Breast epithelium (tissue), 3 donors: ENCODE results near the gene DLST.

ENCODE experiments used
- POLR2AphosphoS5 ChIP-seq, 3 donors: sonication (generic); formaldehyde crosslinking; IDR thresholded peaks; one replicate each; pipeline ENCODE4 v1.6.1; 2017; ENCODE audit warnings: antibody characterized with exemption in 3 of 3
- TF ChIP-seq, protein P1 (sequence below), 3 donors: fragments of 450-650 bp; IDR thresholded peaks; one replicate each; pipeline ENCODE4 v1.5.1; 2016 to 2017; ENCODE audit warnings: antibody characterized with exemption in 3 of 3, mild to moderate bottlenecking in 3 of 3, moderate library complexity in 3 of 3

DNA sequence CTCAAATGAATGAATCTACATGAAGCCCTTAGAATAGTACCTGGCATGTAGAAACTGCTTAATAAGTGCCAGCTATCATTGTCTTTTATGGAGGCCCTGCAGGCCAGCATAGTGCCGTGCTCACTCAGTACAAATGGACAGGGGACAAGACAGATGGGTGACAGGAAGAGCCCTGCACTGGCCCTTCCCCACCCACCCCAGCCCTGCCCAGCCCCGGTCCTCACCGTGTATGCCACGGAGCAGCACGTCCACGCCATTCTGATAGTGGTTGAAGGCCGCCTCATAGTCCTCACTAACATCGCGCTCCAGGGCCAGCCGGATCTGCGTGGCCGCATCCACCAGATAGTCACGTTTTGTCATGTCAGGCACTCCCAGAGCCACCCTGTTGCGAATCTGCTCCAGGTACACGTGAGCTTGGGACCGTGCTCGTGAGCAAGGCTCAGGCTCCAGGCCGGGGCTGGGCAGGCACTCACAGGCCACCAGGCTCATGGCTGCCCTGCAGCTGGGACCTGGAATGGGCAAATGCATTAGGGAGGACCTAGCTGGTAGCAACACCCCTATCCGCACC, 39.4 kb downstream of the DLST start:
- TF ChIP-seq, protein P1, sequence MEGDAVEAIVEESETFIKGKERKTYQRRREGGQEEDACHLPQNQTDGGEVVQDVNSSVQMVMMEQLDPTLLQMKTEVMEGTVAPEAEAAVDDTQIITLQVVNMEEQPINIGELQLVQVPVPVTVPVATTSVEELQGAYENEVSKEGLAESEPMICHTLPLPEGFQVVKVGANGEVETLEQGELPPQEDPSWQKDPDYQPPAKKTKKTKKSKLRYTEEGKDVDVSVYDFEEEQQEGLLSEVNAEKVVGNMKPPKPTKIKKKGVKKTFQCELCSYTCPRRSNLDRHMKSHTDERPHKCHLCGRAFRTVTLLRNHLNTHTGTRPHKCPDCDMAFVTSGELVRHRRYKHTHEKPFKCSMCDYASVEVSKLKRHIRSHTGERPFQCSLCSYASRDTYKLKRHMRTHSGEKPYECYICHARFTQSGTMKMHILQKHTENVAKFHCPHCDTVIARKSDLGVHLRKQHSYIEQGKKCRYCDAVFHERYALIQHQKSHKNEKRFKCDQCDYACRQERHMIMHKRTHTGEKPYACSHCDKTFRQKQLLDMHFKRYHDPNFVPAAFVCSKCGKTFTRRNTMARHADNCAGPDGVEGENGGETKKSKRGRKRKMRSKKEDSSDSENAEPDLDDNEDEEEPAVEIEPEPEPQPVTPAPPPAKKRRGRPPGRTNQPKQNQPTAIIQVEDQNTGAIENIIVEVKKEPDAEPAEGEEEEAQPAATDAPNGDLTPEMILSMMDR (IDR thresholded peaks at IDR 0.05), result no peak
- TF ChIP-seq POLR2AphosphoS5 (IDR thresholded peaks at IDR 0.05), result no peak
